Measurements from ENCODE around the gene ARHGAP8. TPM values are rescaled to one million over a fixed set of nuclear protein-coding genes. Genes with fewer than 3 reads are reported as not detected.
A peak's percentile ranks its signal among the peaks of the same experiment; 100 is the strongest.
"Not testable (repeated sequence)": the region's sequence is repeated elsewhere in the genome, so short reads cannot be mapped to it uniquely, and the experiment has no call there.

ARHGAP8 gene
- total RNA-seq, 2 donors from 2014 or later, result 34.6 to 64.5 TPM

- H3K36me3 ChIP-seq, result no peaks in the 10 kb centered on the region
- 94% methylated on average over 5 of the region's 5 CpGs for WGBS
- H3K9me3 ChIP-seq, result no peaks in the 10 kb centered on the region
- H3K27ac ChIP-seq, result no peak overlapping the region
- intact Hi-C loops (cut with DNase I), result no loop called here
- H3K4me1 ChIP-seq (replicated peaks), result no peaks in the 10 kb centered on the region
- no peak overlapping the region for H3K4me3 ChIP-seq
- H3K27me3 ChIP-seq (replicated peaks; ENCODE audit: insufficient read depth), result no peaks in the 10 kb centered on the region
- no peak for DNase-seq (ENCODE audit: low spot score)
- TF ChIP-seq CTCF (IDR thresholded peaks at IDR 0.05) (no peak), POLR2AphosphoS5 (IDR thresholded peaks at IDR 0.05) (no peak), POLR2A (IDR thresholded peaks at IDR 0.05) (no peak)
These were observed 103.5 kb downstream of the ARHGAP8 start for GRCh38 chr22:44855855-44856254.

GRCh38 chr22:44858819-44859218 lies 106.4 kb downstream of the ARHGAP8 start:
- H3K9me3 ChIP-seq; H3K36me3 ChIP-seq; H3K4me1 ChIP-seq (replicated peaks); H3K27me3 ChIP-seq (replicated peaks; ENCODE audit: insufficient read depth); H3K4me3 ChIP-seq; intact Hi-C loops (cut with DNase I); DNase-seq (ENCODE audit: low spot score): not testable (repeated sequence)
- H3K27ac ChIP-seq, result peak overlapping the region in 1 of 2 donors; percentile 47
- WGBS, result 90% methylated on average over 3 of the region's 7 CpGs

DNA sequence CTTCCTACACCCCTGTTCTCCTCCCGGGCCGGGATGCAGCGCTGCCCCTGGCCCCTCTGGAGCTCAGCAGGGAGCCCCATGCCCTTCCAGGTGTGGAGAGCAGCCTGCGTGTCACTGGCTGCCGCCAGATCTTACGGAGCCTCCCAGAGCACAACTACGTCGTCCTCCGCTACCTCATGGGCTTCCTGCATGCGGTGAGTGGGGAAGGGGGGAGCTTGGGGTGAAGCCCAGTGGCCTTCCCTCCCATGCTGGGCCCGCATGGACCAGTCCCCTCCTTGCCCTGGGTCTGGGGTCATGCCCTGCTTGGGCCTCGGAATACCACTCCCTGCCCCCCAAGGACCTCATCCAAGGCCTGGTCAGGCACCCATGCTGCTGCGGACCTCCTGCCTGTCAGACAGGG lies 107.3 kb downstream of the ARHGAP8 start:
- no peaks in the 10 kb centered on the region for H3K27me3 ChIP-seq (replicated peaks; ENCODE audit: insufficient read depth)
- H3K36me3 ChIP-seq, result no peaks in the 10 kb centered on the region
- H3K9me3 ChIP-seq, result no peaks in the 10 kb centered on the region
- no peak for DNase-seq (ENCODE audit: low spot score)
- H3K4me1 ChIP-seq (replicated peaks), result no peaks in the 10 kb centered on the region
- 94% methylated on average over 13 of the region's 13 CpGs for WGBS
- peak overlapping the region in 1 of 2 donors; percentile 34 for H3K27ac ChIP-seq
- H3K4me3 ChIP-seq, result no peak overlapping the region
- intact Hi-C loops (cut with DNase I), result no loop called here
- TF ChIP-seq POLR2A (IDR thresholded peaks at IDR 0.05) (no peak), CTCF (IDR thresholded peaks at IDR 0.05) (no peak), POLR2AphosphoS5 (IDR thresholded peaks at IDR 0.05) (no peak)

DNA sequence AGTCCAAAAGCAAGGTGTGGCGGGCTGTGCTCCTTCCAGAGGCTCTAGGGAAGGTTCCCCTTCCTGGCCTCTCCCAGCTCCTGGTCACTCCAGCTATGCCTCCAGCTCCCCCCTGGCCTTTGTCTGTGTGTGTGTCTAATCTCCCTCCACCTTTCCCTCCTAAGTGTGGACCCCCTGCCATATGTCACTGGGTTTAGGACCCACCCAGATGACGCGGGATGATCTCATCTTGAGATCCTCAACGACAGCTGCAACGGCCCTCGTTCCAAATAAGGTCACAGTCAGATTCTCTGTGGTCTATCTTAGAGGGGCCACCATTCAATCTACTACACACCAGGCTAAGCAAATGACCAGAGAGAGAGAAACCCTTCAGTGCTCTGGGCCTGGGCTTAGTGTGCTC lies 107.9 kb downstream of the ARHGAP8 start:
- H3K27ac ChIP-seq, result no peak overlapping the region
- no peak overlapping the region for H3K4me3 ChIP-seq
- H3K9me3 ChIP-seq, result no peaks in the 10 kb centered on the region
- DNase-seq (ENCODE audit: low spot score), result no peak
- TF ChIP-seq POLR2AphosphoS5 (IDR thresholded peaks at IDR 0.05) (no peak), CTCF (IDR thresholded peaks at IDR 0.05) (no peak), POLR2A (IDR thresholded peaks at IDR 0.05) (no peak)
- no peaks in the 10 kb centered on the region for H3K36me3 ChIP-seq
- intact Hi-C loops (cut with DNase I), result no loop called here
- no peaks in the 10 kb centered on the region for H3K27me3 ChIP-seq (replicated peaks; ENCODE audit: insufficient read depth)
- 74% methylated on average over 6 of the region's 6 CpGs for WGBS
- H3K4me1 ChIP-seq (replicated peaks), result no peaks in the 10 kb centered on the region

DNA sequence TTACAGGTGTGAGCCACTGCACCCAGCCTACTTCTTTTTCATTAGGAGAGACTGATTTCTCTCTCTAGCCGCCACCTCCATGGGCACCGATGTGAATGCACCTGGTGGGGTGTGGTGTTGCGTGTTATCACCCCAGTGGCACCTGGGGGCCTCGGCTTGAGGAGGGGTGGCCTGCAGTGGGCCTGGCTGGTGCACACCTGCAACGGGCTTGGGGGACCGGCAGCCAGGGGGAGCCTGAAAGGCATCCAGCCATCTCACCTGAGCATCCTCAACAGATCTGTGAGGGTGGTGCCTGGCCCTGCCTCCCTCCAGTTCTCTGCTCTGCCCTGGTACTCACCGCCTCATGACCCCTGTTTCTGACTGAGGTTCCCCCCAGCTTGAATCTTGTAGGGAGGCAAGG lies 108.9 kb downstream of the ARHGAP8 start:
- Histone ChIP-seq H3K36me3 (no peaks in the 10 kb centered on the region), H3K9me3 (no peaks in the 10 kb centered on the region), H3K27ac (no peak overlapping the region), H3K4me1 (replicated peaks) (no peaks in the 10 kb centered on the region), H3K27me3 (replicated peaks; ENCODE audit: insufficient read depth) (no peaks in the 10 kb centered on the region), H3K4me3 (no peak overlapping the region)
- intact Hi-C loops (cut with DNase I), result no loop called here
- TF ChIP-seq CTCF (IDR thresholded peaks at IDR 0.05) (no peak), POLR2AphosphoS5 (IDR thresholded peaks at IDR 0.05) (no peak), POLR2A (IDR thresholded peaks at IDR 0.05) (no peak)
- 94% methylated on average over 6 of the region's 7 CpGs for WGBS
- DNase-seq (ENCODE audit: low spot score), result no peak

Data from prostate gland (tissue), 2 donors.